ENCODE results near the gene USP1.

USP1 gene

GRCh38 chr1:62395291-62395690 is 41.6 kb upstream of the USP1 start:
- Histone ChIP-seq H3K36me3 (ENCODE audit: insufficient read depth, low read length) (no peaks in the 10 kb centered on the region), H3K27me3 (ENCODE audit: insufficient read depth, low read length) (no peaks in the 10 kb centered on the region), H3K79me2 (ENCODE audit: insufficient read depth, low read length) (no peaks in the 10 kb centered on the region), H3K9me3 (ENCODE audit: low read length) (no peaks in the 10 kb centered on the region), H4K20me1 (ENCODE audit: insufficient read depth, low read length) (no peaks in the 10 kb centered on the region), H3K4me2 (ENCODE audit: low read length) (no peak overlapping the region), H3K9me2 (ENCODE audit: low read depth, low read length) (no peaks in the 10 kb centered on the region), H2AFZ (ENCODE audit: low read length) (no peak overlapping the region), H3K4me1 (ENCODE audit: insufficient read depth, low read length, severe bottlenecking) (no peaks in the 10 kb centered on the region), H3K9ac (ENCODE audit: low read length) (no peak overlapping the region), H3F3A (ENCODE audit: insufficient read depth, low read length) (no peaks in the 10 kb centered on the region), H3K27ac (ENCODE audit: low read depth, low read length, poor library complexity, severe bottlenecking) (no peak overlapping the region), H3K4me3 (ENCODE audit: low read depth, low read length, poor library complexity, severe bottlenecking) (no peak overlapping the region)
- TF ChIP-seq CTCF (IDR thresholded peaks at IDR 0.05; ENCODE audit: low read length): no peak
- no peak for TF ChIP-seq EZH2 (IDR thresholded peaks at IDR 0.05; ENCODE audit: borderline replicate concordance, low read length)

- Histone ChIP-seq H4K20me1 (ENCODE audit: insufficient read depth, low read length) (no peaks in the 10 kb centered on the region), H3K4me1 (ENCODE audit: insufficient read depth, low read length, severe bottlenecking) (no peaks in the 10 kb centered on the region), H3K79me2 (ENCODE audit: insufficient read depth, low read length) (no peaks in the 10 kb centered on the region), H2AFZ (ENCODE audit: low read length) (no peak overlapping the region), H3K27ac (ENCODE audit: low read depth, low read length, poor library complexity, severe bottlenecking) (no peak overlapping the region), H3K9me3 (ENCODE audit: low read length) (no peaks in the 10 kb centered on the region), H3K36me3 (ENCODE audit: insufficient read depth, low read length) (no peaks in the 10 kb centered on the region), H3F3A (ENCODE audit: insufficient read depth, low read length) (no peaks in the 10 kb centered on the region), H3K27me3 (ENCODE audit: insufficient read depth, low read length) (no peaks in the 10 kb centered on the region), H3K9me2 (ENCODE audit: low read depth, low read length) (no peaks in the 10 kb centered on the region), H3K4me3 (ENCODE audit: low read depth, low read length, poor library complexity, severe bottlenecking) (no peak overlapping the region), H3K9ac (ENCODE audit: low read length) (no peak overlapping the region), H3K4me2 (ENCODE audit: low read length) (no peak overlapping the region)
- TF ChIP-seq CTCF (IDR thresholded peaks at IDR 0.05; ENCODE audit: low read length): no peak
- TF ChIP-seq EZH2 (IDR thresholded peaks at IDR 0.05; ENCODE audit: borderline replicate concordance, low read length): no peak
These were observed 40.0 kb upstream of the USP1 start for GRCh38 chr1:62396871-62397270.

DNA sequence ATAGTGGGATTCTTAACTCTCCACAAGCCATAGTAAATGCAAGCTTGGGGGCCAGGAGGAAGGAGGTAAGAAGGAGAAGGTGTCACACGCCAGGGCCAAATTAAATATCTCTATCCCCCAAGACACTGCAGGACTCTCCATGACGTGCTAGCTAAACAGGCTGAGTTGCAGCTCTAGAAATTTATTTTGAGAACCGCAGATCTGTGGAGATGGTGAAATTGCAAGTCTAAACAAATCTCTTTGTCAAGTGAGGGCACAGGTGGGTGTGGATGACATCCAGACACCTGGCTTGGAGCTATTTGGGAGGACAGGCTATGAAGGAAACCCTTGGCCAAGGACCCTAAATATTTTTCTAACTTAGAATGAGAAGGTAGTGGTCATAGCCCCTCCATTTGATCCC is 39.5 kb upstream of the USP1 start:
- H3K27me3 ChIP-seq (ENCODE audit: insufficient read depth, low read length): no peaks in the 10 kb centered on the region
- H3K9me3 ChIP-seq (ENCODE audit: low read length): no peaks in the 10 kb centered on the region
- TF ChIP-seq CTCF (IDR thresholded peaks at IDR 0.05; ENCODE audit: low read length) (no peak), EZH2 (IDR thresholded peaks at IDR 0.05; ENCODE audit: borderline replicate concordance, low read length) (no peak)
- H3K4me3 ChIP-seq (ENCODE audit: low read depth, low read length, poor library complexity, severe bottlenecking): no peak overlapping the region
- H3K27ac ChIP-seq (ENCODE audit: low read depth, low read length, poor library complexity, severe bottlenecking): no peak overlapping the region
- no peaks in the 10 kb centered on the region for H3K9me2 ChIP-seq (ENCODE audit: low read depth, low read length)
- H3F3A ChIP-seq (ENCODE audit: insufficient read depth, low read length): no peaks in the 10 kb centered on the region
- no peaks in the 10 kb centered on the region for H3K4me1 ChIP-seq (ENCODE audit: insufficient read depth, low read length, severe bottlenecking)
- no peak overlapping the region for H3K9ac ChIP-seq (ENCODE audit: low read length)
- no peaks in the 10 kb centered on the region for H4K20me1 ChIP-seq (ENCODE audit: insufficient read depth, low read length)
- no peak overlapping the region for H3K4me2 ChIP-seq (ENCODE audit: low read length)
- H3K79me2 ChIP-seq (ENCODE audit: insufficient read depth, low read length): no peaks in the 10 kb centered on the region
- no peak overlapping the region for H2AFZ ChIP-seq (ENCODE audit: low read length)
- H3K36me3 ChIP-seq (ENCODE audit: insufficient read depth, low read length): no peaks in the 10 kb centered on the region
